Left lung (tissue), 10 donors: Measurements from ENCODE around the gene ITGA5. TPM values are rescaled to one million over a fixed set of nuclear protein-coding genes. Genes with fewer than 3 reads are reported as not detected.

Source experiments
- ATAC-seq: fragments of 200-7000 bp; cut with Tn5 transposase; one replicate; pipeline ENCODE4 v1.9.1; 2020; ENCODE audit warnings: moderate library complexity
- DNase-seq, 4 donors: peaks; one replicate each; pipeline ENCODE4 v3.0.0-alpha.2; 2013 to 2020
- H3K27ac ChIP-seq, 2 donors: fragments of 200-600 bp; sonication (generic) in 1 of 2; one replicate each; pipeline versions ENCODE4 v1.5.0 to v1.8.0; 2020 to 2021
- H3K27me3 ChIP-seq, 2 donors: fragments of 200-600 bp; sonication (generic) in 1 of 2; one replicate each; pipeline versions ENCODE4 v1.5.0 to v1.8.0; 2020 to 2021
- H3K36me3 ChIP-seq, 2 donors: fragments of 200-600 bp; sonication (generic) in 1 of 2; one replicate each; pipeline versions ENCODE4 v1.5.0 to v1.8.0; 2020 to 2021
- H3K4me1 ChIP-seq, 2 donors: fragments of 200-600 bp; one replicate each; pipeline ENCODE4 v1.8.0; 2021
- H3K4me3 ChIP-seq, 2 donors: fragments of 200-600 bp; sonication (generic) in 1 of 2; one replicate each; pipeline versions ENCODE4 v1.5.0 to v1.8.0; 2020 to 2021; ENCODE audit warnings: mild to moderate bottlenecking in 1 of 2
- H3K9me3 ChIP-seq, 2 donors: fragments of 200-600 bp; sonication (generic) in 1 of 2; one replicate each; pipeline versions ENCODE4 v1.5.0 to v1.8.0; 2020 to 2021
- intact Hi-C, 2 donors: fragments of 100-400 bp; cut with DNase I; formaldehyde crosslinking; loops; one replicate each; pipeline versions ENCODE4 v1.11.2 to v1.14.2; 2022
- polyA plus RNA-seq, 6 donors: library from polyadenylated mRNA; unstranded; fragments of 120-200 nt; gene quantifications; one replicate each; pipeline ENCODE4 v1.2.1, GENCODE V29; 2013; ENCODE audit not compliant: insufficient read length in 6 of 6
- total RNA-seq, 2 donors: library from RNA; stranded (reverse); fragmentation: NEBNext Ultra II Directional; extraction: Animal tissue kit (Norgen Biotek cat#: 25700); gene quantifications; one replicate each; pipeline ENCODE4 v1.2.1, GENCODE V29; 2021
- TF ChIP-seq, protein P1 (sequence below), 2 donors: fragments of 200-600 bp; sonication (generic) in 1 of 2; IDR thresholded peaks; one replicate each; pipeline versions ENCODE4 v1.5.0 to v1.8.0; 2021; ENCODE audit warnings: antibody characterized with exemption in 2 of 2
- donor health status: DM: no; HTN: yes; CAD: no.
- donor health status: DM: no; HTN: no; CAD: no.

ITGA5 gene
- total and polyA plus RNA-seq, 8 donors, result 56.1 to 142 (median 73.5) TPM

DNA sequence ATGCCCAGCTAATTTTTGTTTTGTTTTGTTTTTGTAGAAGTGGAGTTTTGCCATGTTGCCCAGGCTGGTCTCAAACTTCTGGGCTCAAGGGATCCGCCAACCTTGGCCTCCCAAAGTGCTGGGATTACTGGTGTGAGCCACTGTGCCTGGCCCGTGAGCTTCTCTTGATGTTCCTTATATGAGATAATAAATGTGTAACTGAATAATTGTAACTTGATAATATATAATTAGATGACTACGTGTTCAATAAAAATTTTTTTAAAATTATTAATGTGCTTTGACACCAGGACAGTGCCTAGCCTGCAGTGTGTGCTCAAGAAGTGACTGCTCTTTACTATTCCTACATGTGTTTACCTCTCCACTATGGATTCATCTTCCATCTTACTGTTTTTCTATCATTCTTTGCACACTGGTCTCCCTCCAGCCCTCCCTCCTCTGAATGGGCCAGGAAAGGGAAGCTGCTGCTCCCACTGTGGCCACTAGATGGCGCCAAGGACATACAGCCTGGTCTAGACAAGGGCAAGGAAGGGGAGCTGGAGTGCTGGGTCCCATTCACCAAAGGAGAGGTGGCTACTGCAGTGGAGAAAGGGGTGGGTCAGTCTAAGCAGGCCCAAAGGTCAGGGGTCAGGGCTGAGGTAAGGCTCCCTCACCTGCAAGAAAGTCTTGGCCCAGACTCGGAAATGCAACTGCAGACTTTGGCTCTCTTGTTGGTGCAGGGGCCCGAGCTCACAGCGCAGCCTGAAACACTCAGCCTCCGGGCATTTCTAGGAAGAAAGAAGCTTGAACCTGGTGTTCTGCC is 19.9 kb downstream of the ITGA5 start:
- ATAC-seq, result peak; percentile 93
- H3K27me3 ChIP-seq, result no peaks in the 10 kb centered on the region

DNA sequence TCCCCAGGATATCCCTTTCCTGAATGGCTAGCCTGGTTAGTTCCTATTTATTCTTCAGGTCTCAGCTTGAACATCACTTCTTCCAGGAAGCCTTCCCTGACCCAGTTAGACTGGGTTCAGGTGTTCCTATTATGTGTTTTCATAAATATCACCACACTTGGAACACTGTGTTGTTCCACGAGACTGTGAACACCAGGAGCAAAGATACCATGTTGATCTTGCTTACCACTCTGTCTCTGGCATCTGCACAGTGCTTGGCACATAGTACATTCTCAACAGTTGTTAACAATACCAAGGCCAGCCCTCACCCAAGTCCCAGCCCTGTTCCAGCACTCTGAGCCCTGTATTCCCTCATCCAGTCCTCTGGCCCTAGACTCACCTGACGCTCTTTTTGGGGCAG is 20.8 kb downstream of the ITGA5 start:
- H3K9me3 ChIP-seq, result no peaks in the 10 kb centered on the region
- intact Hi-C loops, result loop anchor here in 1 of 2 donors (2.0 kb wide), 1 partner anchor 41 kb away; no protein-coding TSS in a partner anchor
- peaks cover 4 to 95% of the 10 kb centered on the region in 2 donors for H3K36me3 ChIP-seq
- H3K4me3 ChIP-seq, result no peak overlapping the region
- DNase-seq (no peak), ATAC-seq (no peak)
- TF ChIP-seq, protein P1, sequence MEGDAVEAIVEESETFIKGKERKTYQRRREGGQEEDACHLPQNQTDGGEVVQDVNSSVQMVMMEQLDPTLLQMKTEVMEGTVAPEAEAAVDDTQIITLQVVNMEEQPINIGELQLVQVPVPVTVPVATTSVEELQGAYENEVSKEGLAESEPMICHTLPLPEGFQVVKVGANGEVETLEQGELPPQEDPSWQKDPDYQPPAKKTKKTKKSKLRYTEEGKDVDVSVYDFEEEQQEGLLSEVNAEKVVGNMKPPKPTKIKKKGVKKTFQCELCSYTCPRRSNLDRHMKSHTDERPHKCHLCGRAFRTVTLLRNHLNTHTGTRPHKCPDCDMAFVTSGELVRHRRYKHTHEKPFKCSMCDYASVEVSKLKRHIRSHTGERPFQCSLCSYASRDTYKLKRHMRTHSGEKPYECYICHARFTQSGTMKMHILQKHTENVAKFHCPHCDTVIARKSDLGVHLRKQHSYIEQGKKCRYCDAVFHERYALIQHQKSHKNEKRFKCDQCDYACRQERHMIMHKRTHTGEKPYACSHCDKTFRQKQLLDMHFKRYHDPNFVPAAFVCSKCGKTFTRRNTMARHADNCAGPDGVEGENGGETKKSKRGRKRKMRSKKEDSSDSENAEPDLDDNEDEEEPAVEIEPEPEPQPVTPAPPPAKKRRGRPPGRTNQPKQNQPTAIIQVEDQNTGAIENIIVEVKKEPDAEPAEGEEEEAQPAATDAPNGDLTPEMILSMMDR (IDR thresholded peaks at IDR 0.05), result no peak
- peaks cover 0 to 15% of the 10 kb centered on the region in 2 donors for H3K4me1 ChIP-seq
- H3K27ac ChIP-seq, result no peak overlapping the region
- H3K27me3 ChIP-seq, result no peaks in the 10 kb centered on the region

More for the DNA sequence above, 19.9 kb downstream of the ITGA5 start:
- Histone ChIP-seq H3K4me1 (peaks cover 0 to 5% of the 10 kb centered on the region in 2 donors), H3K4me3 (no peak overlapping the region), H3K36me3 (peaks cover 4 to 100% of the 10 kb centered on the region in 2 donors), H3K27ac (no peak overlapping the region), H3K9me3 (no peaks in the 10 kb centered on the region)
- TF ChIP-seq, protein P1 (IDR thresholded peaks at IDR 0.05), result peak; percentile 96 to 99
- peak; percentile 77 to 93 (median 86) for DNase-seq
- intact Hi-C loops, result loop anchor here in 1 of 2 donors (2.0 kb wide), 1 partner anchor 40 kb away; no protein-coding TSS in a partner anchor

DNA sequence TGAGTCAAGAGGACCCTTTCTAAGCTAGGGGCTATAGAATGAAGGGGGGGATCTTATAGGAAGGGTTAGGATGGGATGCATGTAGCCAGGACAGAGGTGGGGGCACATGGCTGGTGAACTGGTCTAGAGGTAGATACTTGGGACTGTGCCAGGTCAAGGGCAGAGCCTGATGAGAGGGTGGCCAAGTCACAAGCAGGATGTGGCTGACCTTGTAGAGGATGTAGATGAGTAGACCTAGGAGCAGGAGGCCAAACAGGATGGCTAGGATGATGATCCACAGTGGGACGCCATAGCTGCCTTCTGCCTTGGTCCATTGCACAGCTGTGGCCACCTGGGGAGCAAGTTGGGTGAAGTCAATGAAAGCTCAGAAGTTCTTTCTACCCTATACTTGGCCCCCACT is 21.9 kb downstream of the ITGA5 start:
- no peaks in the 10 kb centered on the region for H3K27me3 ChIP-seq
- H3K9me3 ChIP-seq, result no peaks in the 10 kb centered on the region
- peaks cover 0 to 26% of the 10 kb centered on the region in 2 donors for H3K4me1 ChIP-seq
- TF ChIP-seq, protein P1 (IDR thresholded peaks at IDR 0.05), result no peak
- peak in 1 of 4 donors; percentile 20 for DNase-seq
- intact Hi-C loops, result no loop called here
- peaks cover 4 to 84% of the 10 kb centered on the region in 2 donors for H3K36me3 ChIP-seq
- no peak overlapping the region for H3K4me3 ChIP-seq
- ATAC-seq, result no peak
- H3K27ac ChIP-seq, result no peak overlapping the region

DNA sequence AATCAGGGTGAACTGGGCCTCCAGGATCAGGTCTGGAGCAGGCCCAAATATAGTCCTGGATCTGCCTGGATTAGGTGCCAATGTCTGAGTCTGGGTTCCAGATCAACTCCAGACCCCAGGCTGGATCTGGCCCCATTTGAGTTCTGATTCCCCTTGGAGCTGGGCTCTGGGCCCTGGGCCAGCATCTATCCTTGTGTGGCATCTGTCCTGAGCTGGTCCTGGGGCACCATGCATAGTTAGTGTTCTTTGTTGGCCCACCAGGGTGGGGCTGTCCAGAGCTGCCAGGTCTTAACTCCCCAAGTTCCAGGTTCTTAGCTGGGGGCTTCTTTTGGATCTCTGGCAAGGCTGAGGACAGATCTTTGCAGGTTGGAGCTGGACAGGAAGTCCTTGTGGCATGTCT is 23.5 kb downstream of the ITGA5 start:
- TF ChIP-seq, protein P1 (IDR thresholded peaks at IDR 0.05), result no peak
- H3K36me3 ChIP-seq, result peaks cover 4 to 68% of the 10 kb centered on the region in 2 donors
- no peaks in the 10 kb centered on the region for H3K9me3 ChIP-seq
- peak in 1 of 4 donors; percentile 22 for DNase-seq
- H3K27me3 ChIP-seq, result no peaks in the 10 kb centered on the region
- ATAC-seq, result no peak
- H3K4me1 ChIP-seq, result peaks cover 4 to 41% of the 10 kb centered on the region in 2 donors
- no peak overlapping the region for H3K27ac ChIP-seq
- intact Hi-C loops, result no loop called here
- no peak overlapping the region for H3K4me3 ChIP-seq

DNA sequence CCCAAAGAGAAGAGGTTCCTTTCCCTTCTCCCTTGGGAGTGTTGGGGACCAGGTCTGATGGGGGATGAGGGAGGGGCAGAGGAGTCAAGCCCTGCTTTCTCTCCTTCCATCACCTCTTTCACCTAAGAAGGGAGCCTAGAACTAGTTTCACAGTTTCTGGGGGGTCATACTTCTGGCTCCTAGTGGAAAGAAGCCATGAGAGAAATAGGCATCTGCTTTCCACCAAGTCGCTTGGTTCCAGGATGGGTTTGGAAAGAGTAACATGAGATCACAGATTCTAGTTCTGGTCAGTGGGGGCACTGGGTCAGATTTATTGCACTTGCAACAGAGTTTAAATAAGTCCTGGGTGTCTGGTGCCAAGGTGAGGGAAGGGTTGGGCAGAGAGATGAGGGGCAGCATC is 24.1 kb downstream of the ITGA5 start:
- no peak overlapping the region for H3K4me3 ChIP-seq
- ATAC-seq (no peak), DNase-seq (peak in 1 of 4 donors; percentile 25)
- TF ChIP-seq, protein P1 (IDR thresholded peaks at IDR 0.05), result no peak
- peaks cover 4 to 62% of the 10 kb centered on the region in 2 donors for H3K36me3 ChIP-seq
- no peak overlapping the region for H3K27ac ChIP-seq
- no peaks in the 10 kb centered on the region for H3K27me3 ChIP-seq
- intact Hi-C loops, result no loop called here
- peaks cover 4 to 46% of the 10 kb centered on the region in 2 donors for H3K4me1 ChIP-seq
- H3K9me3 ChIP-seq, result no peaks in the 10 kb centered on the region
